OCI-LY3 (cell line): ENCODE data around the gene ITGB8.

Source experiments
- CTCF ChIP-seq: fragments of 200-600, 300-600 bp; sonication (generic); IDR thresholded peaks from 2 replicates; pipeline ENCODE4 v1.5.1; 2014; ENCODE audit warnings: antibody characterized with exemption, low read length, low read depth
- EZH2phosphoT487 ChIP-seq: fragments of 200-600 bp; shearing (Covaris generic); IDR thresholded peaks from 2 replicates; pipeline ENCODE4 v1.6.1; 2018; ENCODE audit warnings: antibody characterized with exemption, mixed run types, low read depth

- TF ChIP-seq CTCF (no peak), EZH2phosphoT487 (no peak)
These were observed 110.6 kb downstream of the ITGB8 start for GRCh38 chr7:20441346-20441745.
